Fibroblast of lung (primary cell): Measurements from ENCODE around the gene DMBX1. TPM values are rescaled to one million over a fixed set of nuclear protein-coding genes. Genes with fewer than 3 reads are reported as not detected.

ENCODE experiments used
- DNase-seq, 2 donors: peaks; one replicate each; pipeline versions ENCODE4 v3.0.0 to v3.0.0-alpha.2; 2010; ENCODE audit warnings: low read depth in 2 of 2
- H2AFZ ChIP-seq: 2 replicates; pipeline ENCODE4 v1.5.1; 2012; ENCODE audit warnings: low read length, control low read depth, inconsistent platforms
- H3K27ac ChIP-seq: 2 replicates; pipeline ENCODE4 v1.5.1; 2011; ENCODE audit warnings: low read length, control low read depth; ENCODE audit not compliant: insufficient read depth
- H3K27me3 ChIP-seq: 2 replicates; pipeline ENCODE4 v1.5.1; 2011; ENCODE audit warnings: mild to moderate bottlenecking, low read length; ENCODE audit not compliant: control insufficient read depth, insufficient read depth
- H3K36me3 ChIP-seq: 2 replicates; pipeline ENCODE4 v1.5.1; 2011; ENCODE audit warnings: low read length; ENCODE audit not compliant: control insufficient read depth, insufficient read depth
- H3K4me1 ChIP-seq: 2 replicates; pipeline ENCODE4 v1.5.1; 2011; ENCODE audit warnings: low read length; ENCODE audit not compliant: control insufficient read depth, insufficient read depth; ENCODE audit errors: extremely low read depth
- H3K4me2 ChIP-seq: 2 replicates; pipeline ENCODE4 v1.5.1; 2011; ENCODE audit warnings: low read length, control low read depth; ENCODE audit not compliant: insufficient read depth; ENCODE audit errors: extremely low read depth
- H3K4me3 ChIP-seq, 4 experiments: fragments of 200-600 bp in 1 of 4; sonication (generic) in 1 of 4; replicated peaks in 1 of 4; 2 replicates each; pipeline ENCODE4 v1.5.1; 2011 to 2016; ENCODE audit warnings: low read length in 4 of 4, low read depth in 3 of 4, mild to moderate bottlenecking in 3 of 4, control low read depth in 2 of 4, inconsistent platforms in 1 of 4, mixed read lengths in 1 of 4; ENCODE audit not compliant: insufficient read depth in 1 of 4; ENCODE audit errors: control extremely low read depth in 1 of 4
- H3K79me2 ChIP-seq: 2 replicates; pipeline ENCODE4 v1.5.1; 2012; ENCODE audit warnings: mild to moderate bottlenecking, low read length, inconsistent platforms; ENCODE audit not compliant: control insufficient read depth, insufficient read depth
- H3K9ac ChIP-seq: 2 replicates; pipeline ENCODE4 v1.5.1; 2011; ENCODE audit warnings: mild to moderate bottlenecking, low read length, control low read depth; ENCODE audit not compliant: insufficient read depth
- H3K9me3 ChIP-seq: 2 replicates; pipeline ENCODE4 v1.5.1; 2012; ENCODE audit warnings: low read depth, low read length; ENCODE audit not compliant: control insufficient read depth, insufficient read depth
- H4K20me1 ChIP-seq: 2 replicates; pipeline ENCODE4 v1.5.1; 2011; ENCODE audit warnings: low read length; ENCODE audit not compliant: control insufficient read depth, insufficient read depth; ENCODE audit errors: extremely low read depth
- CTCF ChIP-seq, 2 donors: IDR thresholded peaks in 1 of 2; conservative IDR thresholded peaks in 1 of 2; 1 replicate in 1 of 2; 2 replicates in 1 of 2; pipeline ENCODE4 v1.5.1; 2011 to 2012; ENCODE audit warnings: low read length in 2 of 2, control low read depth in 1 of 2, inconsistent platforms in 1 of 2, low read depth in 1 of 2, mild to moderate bottlenecking in 1 of 2
- EZH2 ChIP-seq: IDR thresholded peaks from 2 replicates; pipeline ENCODE4 v1.5.1; 2012; ENCODE audit warnings: low read length, control low read depth, mild to moderate bottlenecking; ENCODE audit errors: missing control alignments
- polyA plus RNA-seq, 2 donors: library from polyadenylated mRNA; depleted of rRNA in 1 of 2; stranded (reverse) in 1 of 2; unstranded in 1 of 2; fragments of >200 nt; gene quantifications; 2 replicates each; pipeline ENCODE4 v1.2.1, GENCODE V29; 2011 to 2012; ENCODE audit warnings: missing spikeins in 1 of 2
- total RNA-seq: library from RNA; depleted of rRNA; stranded (reverse); fragments of >200 nt; gene quantifications from 2 replicates; pipeline ENCODE4 v1.2.1, GENCODE V29; 2014

The DMBX1 gene
- total and polyA plus RNA-seq, 2 donors (not counting 1 experiment from before 2014, with no cell fraction given): not detected

- Histone ChIP-seq H2AFZ (no peak overlapping the region), H3K27me3 (peaks cover 52% of the 10 kb centered on the region)
These were observed 4.7 kb upstream of the DMBX1 start for GRCh38 chr1:46484783-46485490.

GRCh38 chr1:46485564-46486431 is 3.8 kb upstream of the DMBX1 start:
- no peak overlapping the region for H3K27ac ChIP-seq
- no peaks in the 10 kb centered on the region for H4K20me1 ChIP-seq
- no peaks in the 10 kb centered on the region for H3K79me2 ChIP-seq
- H3K36me3 ChIP-seq: no peaks in the 10 kb centered on the region
- no peak overlapping the region for H3K4me3 ChIP-seq
- no peaks in the 10 kb centered on the region for H3K9me3 ChIP-seq
- no peak overlapping the region for H3K4me2 ChIP-seq
- DNase-seq: no peak
- H2AFZ ChIP-seq: no peak overlapping the region
- H3K27me3 ChIP-seq: peaks cover 61% of the 10 kb centered on the region
- no peak overlapping the region for H3K9ac ChIP-seq
- TF ChIP-seq CTCF (conservative IDR thresholded peaks at IDR 0.05 in 1 of 2, IDR thresholded peaks at IDR 0.05 in 1 of 2; ENCODE audit: low read depth in 1 of 2, low read length in 2 of 2) (no peak), EZH2 (peak; percentile 83)
- H3K4me1 ChIP-seq: no peaks in the 10 kb centered on the region

More at GRCh38 chr1:46484783-46485490, 4.7 kb upstream of the DMBX1 start:
- no peak overlapping the region for H3K4me3 ChIP-seq
- no peaks in the 10 kb centered on the region for H3K36me3 ChIP-seq
- no peaks in the 10 kb centered on the region for H3K9me3 ChIP-seq
- H3K79me2 ChIP-seq: no peaks in the 10 kb centered on the region
- H3K9ac ChIP-seq: no peak overlapping the region
- H3K27ac ChIP-seq: no peak overlapping the region
- TF ChIP-seq EZH2 (peak; percentile 19), CTCF (conservative IDR thresholded peaks at IDR 0.05 in 1 of 2, IDR thresholded peaks at IDR 0.05 in 1 of 2; ENCODE audit: low read depth in 1 of 2, low read length in 2 of 2) (no peak)
- no peak for DNase-seq
- H3K4me1 ChIP-seq: no peaks in the 10 kb centered on the region
- no peaks in the 10 kb centered on the region for H4K20me1 ChIP-seq
- no peak overlapping the region for H3K4me2 ChIP-seq

GRCh38 chr1:46486432-46487015 is 3.1 kb upstream of the DMBX1 start:
- no peak overlapping the region for H2AFZ ChIP-seq
- H3K36me3 ChIP-seq: no peaks in the 10 kb centered on the region
- no peak overlapping the region for H3K4me3 ChIP-seq
- peaks cover 65% of the 10 kb centered on the region for H3K27me3 ChIP-seq
- no peak for DNase-seq
- H3K9ac ChIP-seq: no peak overlapping the region
- H3K9me3 ChIP-seq: no peaks in the 10 kb centered on the region
- H3K27ac ChIP-seq: no peak overlapping the region
- no peaks in the 10 kb centered on the region for H3K79me2 ChIP-seq
- H3K4me1 ChIP-seq: no peaks in the 10 kb centered on the region
- TF ChIP-seq EZH2: peak; percentile 18
- TF ChIP-seq CTCF (conservative IDR thresholded peaks at IDR 0.05 in 1 of 2, IDR thresholded peaks at IDR 0.05 in 1 of 2; ENCODE audit: low read depth in 1 of 2, low read length in 2 of 2): no peak
- no peak overlapping the region for H3K4me2 ChIP-seq
- H4K20me1 ChIP-seq: no peaks in the 10 kb centered on the region
